Fibroblast of skin of right biceps (primary cell): ENCODE data around the gene FAM174C.

Experiments used
- DNase-seq: peaks from one replicate; pipeline ENCODE4 v3.0.0-alpha.2; 2013

FAM174C gene

GRCh38 chr19:1327125-1327524 lies 51.8 kb downstream of the FAM174C start:
- no peak for DNase-seq
